HEK293 (cell line): ENCODE measurements around the gene ZNF492.

Experiments
- CTCF ChIA-PET: fragments of 350-600 bp; formaldehyde crosslinking; extraction: SDS; loops from one replicate; lab custom pipeline; 2021; ENCODE audit warnings: antibody characterized with exemption; lab: Yijun Ruan, JAX
- POLR2A ChIA-PET: fragments of 300-600 bp; formaldehyde crosslinking; extraction: SDS; loops from one replicate; lab custom pipeline; 2020; ENCODE audit warnings: antibody characterized with exemption, inconsistent platforms; lab: Yijun Ruan, JAX
- H3K27ac ChIP-seq: fragments of 200-500 bp; sonication (Bioruptor generic); 2 replicates; pipeline ENCODE4 v1.5.1; 2014; ENCODE audit warnings: low read depth, low read length, control low read depth, inconsistent platforms; ENCODE audit errors: extremely low read depth
- H3K36me3 ChIP-seq, 2 experiments: fragments of 200-500 bp in 1 of 2; sonication (Bioruptor generic) in 1 of 2; 1 replicate in 1 of 2; 2 replicates in 1 of 2; pipeline ENCODE4 v1.5.1; 2014 to 2017; ENCODE audit warnings: inconsistent platforms in 2 of 2, low read length in 2 of 2; ENCODE audit not compliant: control insufficient read depth in 2 of 2, insufficient read depth in 1 of 2
- H3K4me1 ChIP-seq: fragments of 200-500 bp; sonication (Bioruptor generic); 2 replicates; pipeline ENCODE4 v1.5.1; 2014; ENCODE audit warnings: mild to moderate bottlenecking, low read length, inconsistent platforms; ENCODE audit not compliant: control insufficient read depth, insufficient read depth
- H3K4me3 ChIP-seq: 2 replicates; pipeline ENCODE4 v1.5.1; 2011; ENCODE audit warnings: low read depth, mild to moderate bottlenecking, control low read depth, low read length, moderate library complexity
- H3K9me3 ChIP-seq: fragments of 200-500 bp; sonication (Bioruptor generic); 2 replicates; pipeline ENCODE4 v1.5.1; 2014; ENCODE audit warnings: low read depth, low read length, inconsistent platforms; ENCODE audit not compliant: control insufficient read depth, insufficient read depth
- BCL6B ChIP-seq: fragments of 450-650 bp; formaldehyde crosslinking; IDR thresholded peaks from 2 replicates; pipeline ENCODE4 v1.5.1; 2017; ENCODE audit warnings: missing biosample characterization, missing genetic modification characterization
- GFI1B ChIP-seq: fragments of 450-650 bp; formaldehyde crosslinking; IDR thresholded peaks from 2 replicates; pipeline ENCODE4 v1.5.1; 2016; ENCODE audit warnings: missing biosample characterization, missing genetic modification characterization
- HIC1 ChIP-seq: fragments of 450-650 bp; formaldehyde crosslinking; IDR thresholded peaks from 2 replicates; pipeline ENCODE4 v1.5.1; 2016; ENCODE audit warnings: missing biosample characterization, missing genetic modification characterization
- HOXD13 ChIP-seq: sonication (generic); formaldehyde crosslinking; IDR thresholded peaks from 2 replicates; pipeline ENCODE4 v1.8.0; 2022; ENCODE audit warnings: missing genetic modification reagents, borderline replicate concordance
- OVOL3 ChIP-seq: fragments of 450-650 bp; formaldehyde crosslinking; IDR thresholded peaks from 2 replicates; pipeline ENCODE4 v1.5.1; 2016; ENCODE audit warnings: missing biosample characterization, missing genetic modification characterization
- SCRT2 ChIP-seq: fragments of 450-650 bp; formaldehyde crosslinking; IDR thresholded peaks from 2 replicates; pipeline ENCODE4 v1.5.1; 2016; ENCODE audit warnings: missing biosample characterization, missing genetic modification characterization
- TCF7L2 ChIP-seq: IDR thresholded peaks from 2 replicates; pipeline ENCODE4 v1.6.1; 2011; ENCODE audit warnings: low read depth, mild to moderate bottlenecking, inconsistent platforms, low read length, moderate library complexity, borderline replicate concordance
- ZBTB1 ChIP-seq: fragments of 450-650 bp; formaldehyde crosslinking; IDR thresholded peaks from 2 replicates; pipeline ENCODE4 v1.5.1; 2016; ENCODE audit warnings: missing biosample characterization, missing genetic modification characterization
- ZBTB48 ChIP-seq: fragments of 450-650 bp; formaldehyde crosslinking; IDR thresholded peaks from 2 replicates; pipeline ENCODE4 v1.5.1; 2016; ENCODE audit warnings: missing biosample characterization, missing genetic modification characterization
- ZNF239 ChIP-seq: fragments of 450-650 bp; formaldehyde crosslinking; IDR thresholded peaks from 2 replicates; pipeline ENCODE4 v1.5.1; 2016; ENCODE audit warnings: missing biosample characterization, missing genetic modification characterization
- ZNF366 ChIP-seq: fragments of 450-650 bp; formaldehyde crosslinking; conservative IDR thresholded peaks from 2 replicates; pipeline ENCODE4 v1.5.1; 2016; ENCODE audit warnings: missing biosample characterization, missing genetic modification characterization
- ZNF423 ChIP-seq: fragments of 450-650 bp; formaldehyde crosslinking; IDR thresholded peaks from 2 replicates; pipeline ENCODE4 v1.5.1; 2016; ENCODE audit warnings: missing biosample characterization, missing genetic modification characterization
- ZNF560 ChIP-seq: fragments of 450-650 bp; formaldehyde crosslinking; IDR thresholded peaks from 2 replicates; pipeline ENCODE4 v1.5.1; 2017; ENCODE audit warnings: missing biosample characterization, missing genetic modification characterization, borderline replicate concordance
- ZNF707 ChIP-seq: fragments of 450-650 bp; formaldehyde crosslinking; IDR thresholded peaks from 2 replicates; pipeline ENCODE4 v1.5.1; 2016; ENCODE audit warnings: missing biosample characterization, missing genetic modification characterization
- ZSCAN30 ChIP-seq: fragments of 450-650 bp; IDR thresholded peaks from 2 replicates; pipeline ENCODE4 v1.5.1; 2018; ENCODE audit warnings: missing biosample characterization, mild to moderate bottlenecking, missing genetic modification characterization, moderate library complexity
- ZSCAN4 ChIP-seq: fragments of 450-650 bp; formaldehyde crosslinking; IDR thresholded peaks from 2 replicates; pipeline ENCODE4 v1.5.1; 2017; ENCODE audit warnings: missing biosample characterization, missing genetic modification characterization
- TF ChIP-seq, protein P1 (sequence below): sonication (generic); formaldehyde crosslinking; IDR thresholded peaks from 2 replicates; pipeline ENCODE4 v1.8.1; 2022; ENCODE audit warnings: mild to moderate bottlenecking, moderate library complexity, missing genetic modification reagents
- TF ChIP-seq, protein P2 (sequence below): fragments of 450-650 bp; formaldehyde crosslinking; optimal IDR thresholded peaks from 2 replicates; pipeline ENCODE3; 2016; ENCODE audit warnings: missing biosample characterization, mild to moderate bottlenecking, missing genetic modification characterization
- TF ChIP-seq, protein P3 (sequence below): fragments of 450-650 bp; formaldehyde crosslinking; IDR thresholded peaks from 2 replicates; pipeline ENCODE4 v1.5.1; 2017; ENCODE audit warnings: missing biosample characterization, missing genetic modification characterization
- TF ChIP-seq, protein P4 (sequence below): fragments of 450-650 bp; formaldehyde crosslinking; IDR thresholded peaks from 2 replicates; pipeline ENCODE4 v1.5.1; 2016; ENCODE audit warnings: missing biosample characterization, missing genetic modification characterization
- TF ChIP-seq, protein P5 (sequence below): fragments of 450-650 bp; formaldehyde crosslinking; IDR thresholded peaks from 2 replicates; pipeline ENCODE4 v1.5.1; 2016; ENCODE audit warnings: missing biosample characterization, missing genetic modification characterization

The ZNF492 gene

GRCh38 chr19:22595422-22595821, 38.7 kb upstream of the ZNF492 start (continued):
- no peak for TF ChIP-seq ZSCAN4

DNA sequence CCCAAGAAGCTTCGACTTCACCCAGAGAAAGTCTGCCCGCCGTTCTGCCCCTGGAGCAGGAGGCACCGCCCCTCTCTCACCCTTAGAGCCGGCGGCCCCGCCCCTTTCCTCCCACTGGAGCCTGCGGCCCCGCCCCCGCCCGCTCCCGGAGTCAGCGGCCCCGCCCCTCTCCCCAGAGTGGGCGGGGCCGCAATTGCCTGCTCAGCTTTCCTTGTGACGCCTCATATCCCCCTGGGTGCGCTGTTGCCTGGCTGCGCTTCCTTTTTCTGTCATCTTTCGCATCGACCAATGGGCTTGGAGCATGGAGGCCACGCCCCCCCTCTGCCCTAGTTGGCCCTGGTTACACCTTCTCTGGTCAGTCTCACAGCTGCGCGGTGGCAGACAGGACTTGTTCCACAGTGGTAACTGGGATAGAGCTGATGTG, 38.2 kb upstream of the ZNF492 start:
- ChIA-PET POLR2A (no interaction called here), CTCF (no interaction called here)
- no peaks in the 10 kb centered on the region for H3K9me3 ChIP-seq
- no peak overlapping the region for H3K4me3 ChIP-seq
- no peaks in the 10 kb centered on the region for H3K4me1 ChIP-seq
- TF ChIP-seq ZBTB48 (no peak), TCF7L2 (no peak), OVOL3 (tag by site-specific recombination) (no peak)
- no peak overlapping the region for H3K27ac ChIP-seq
- H3K36me3 ChIP-seq = no peaks in the 10 kb centered on the region

DNA sequence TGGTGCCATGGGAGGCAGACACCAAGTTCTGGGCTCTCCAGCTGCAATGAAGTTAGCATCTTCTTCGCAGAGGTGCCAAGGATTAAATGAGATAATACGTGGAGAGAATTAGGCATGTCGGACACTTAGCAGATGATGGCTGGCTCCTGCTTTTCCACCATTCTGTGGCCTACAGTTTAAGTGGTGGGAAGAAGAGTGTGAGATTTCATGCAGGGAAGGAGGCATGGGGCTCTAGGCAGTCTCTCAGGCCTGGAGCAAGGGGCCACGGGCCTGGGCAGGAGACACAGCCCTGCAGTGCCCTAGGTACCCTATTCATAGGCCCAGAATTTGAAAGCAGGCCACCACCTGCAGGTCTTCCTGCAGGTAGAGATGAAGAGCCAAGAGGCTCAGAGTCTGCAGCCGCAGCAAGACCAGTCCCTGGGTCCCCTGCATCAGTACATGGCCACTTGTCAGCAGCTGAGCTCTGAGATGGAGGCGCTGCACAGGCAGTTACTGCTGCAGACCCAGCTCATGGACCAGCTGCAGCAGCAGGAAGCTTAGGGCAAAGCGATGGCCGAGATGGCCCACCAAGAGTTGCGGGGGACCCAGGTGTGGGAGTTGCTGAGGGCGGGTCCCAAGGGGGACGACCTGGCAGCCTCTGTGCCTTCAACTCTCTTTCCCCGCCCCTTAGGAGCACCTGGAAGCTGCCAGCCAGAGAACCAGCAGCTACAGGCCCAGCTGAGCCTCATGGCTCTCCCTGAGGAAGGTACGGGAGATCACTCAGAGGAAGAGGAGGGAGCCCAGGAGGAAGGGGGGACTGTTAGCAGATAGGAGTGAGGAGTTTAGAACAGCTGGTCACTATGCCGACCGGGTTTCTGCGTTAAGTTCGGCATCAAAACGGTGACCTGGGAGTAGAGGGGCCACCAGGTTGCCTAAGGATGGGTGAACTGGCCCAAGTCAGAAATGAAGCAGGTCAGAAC, 33.2 kb upstream of the ZNF492 start:
- TF ChIP-seq, protein P1, sequence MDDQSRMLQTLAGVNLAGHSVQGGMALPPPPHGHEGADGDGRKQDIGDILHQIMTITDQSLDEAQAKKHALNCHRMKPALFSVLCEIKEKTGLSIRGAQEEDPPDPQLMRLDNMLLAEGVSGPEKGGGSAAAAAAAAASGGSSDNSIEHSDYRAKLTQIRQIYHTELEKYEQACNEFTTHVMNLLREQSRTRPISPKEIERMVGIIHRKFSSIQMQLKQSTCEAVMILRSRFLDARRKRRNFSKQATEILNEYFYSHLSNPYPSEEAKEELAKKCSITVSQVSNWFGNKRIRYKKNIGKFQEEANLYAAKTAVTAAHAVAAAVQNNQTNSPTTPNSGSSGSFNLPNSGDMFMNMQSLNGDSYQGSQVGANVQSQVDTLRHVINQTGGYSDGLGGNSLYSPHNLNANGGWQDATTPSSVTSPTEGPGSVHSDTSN (CRISPR knock-in tag) = no peak
- TF ChIP-seq ZNF707 (no peak), ZNF239 (tag by site-specific recombination) (no peak), HIC1 (no peak), ZNF423 (no peak), ZNF560 (no peak), BCL6B (no peak), SCRT2 (no peak), HOXD13 (CRISPR knock-in tag) (no peak), GFI1B (tag by site-specific recombination) (no peak), ZNF366 (tag by site-specific recombination) (no peak), ZSCAN30 (tag by site-specific recombination) (no peak), ZBTB1 (tag by site-specific recombination) (no peak)
- TF ChIP-seq, protein P2, sequence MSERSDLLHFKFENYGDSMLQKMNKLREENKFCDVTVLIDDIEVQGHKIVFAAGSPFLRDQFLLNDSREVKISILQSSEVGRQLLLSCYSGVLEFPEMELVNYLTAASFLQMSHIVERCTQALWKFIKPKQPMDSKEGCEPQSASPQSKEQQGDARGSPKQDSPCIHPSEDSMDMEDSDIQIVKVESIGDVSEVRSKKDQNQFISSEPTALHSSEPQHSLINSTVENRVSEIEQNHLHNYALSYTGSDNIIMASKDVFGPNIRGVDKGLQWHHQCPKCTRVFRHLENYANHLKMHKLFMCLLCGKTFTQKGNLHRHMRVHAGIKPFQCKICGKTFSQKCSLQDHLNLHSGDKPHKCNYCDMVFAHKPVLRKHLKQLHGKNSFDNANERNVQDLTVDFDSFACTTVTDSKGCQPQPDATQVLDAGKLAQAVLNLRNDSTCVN (tag by site-specific recombination) = no peak
- TF ChIP-seq, protein P3, sequence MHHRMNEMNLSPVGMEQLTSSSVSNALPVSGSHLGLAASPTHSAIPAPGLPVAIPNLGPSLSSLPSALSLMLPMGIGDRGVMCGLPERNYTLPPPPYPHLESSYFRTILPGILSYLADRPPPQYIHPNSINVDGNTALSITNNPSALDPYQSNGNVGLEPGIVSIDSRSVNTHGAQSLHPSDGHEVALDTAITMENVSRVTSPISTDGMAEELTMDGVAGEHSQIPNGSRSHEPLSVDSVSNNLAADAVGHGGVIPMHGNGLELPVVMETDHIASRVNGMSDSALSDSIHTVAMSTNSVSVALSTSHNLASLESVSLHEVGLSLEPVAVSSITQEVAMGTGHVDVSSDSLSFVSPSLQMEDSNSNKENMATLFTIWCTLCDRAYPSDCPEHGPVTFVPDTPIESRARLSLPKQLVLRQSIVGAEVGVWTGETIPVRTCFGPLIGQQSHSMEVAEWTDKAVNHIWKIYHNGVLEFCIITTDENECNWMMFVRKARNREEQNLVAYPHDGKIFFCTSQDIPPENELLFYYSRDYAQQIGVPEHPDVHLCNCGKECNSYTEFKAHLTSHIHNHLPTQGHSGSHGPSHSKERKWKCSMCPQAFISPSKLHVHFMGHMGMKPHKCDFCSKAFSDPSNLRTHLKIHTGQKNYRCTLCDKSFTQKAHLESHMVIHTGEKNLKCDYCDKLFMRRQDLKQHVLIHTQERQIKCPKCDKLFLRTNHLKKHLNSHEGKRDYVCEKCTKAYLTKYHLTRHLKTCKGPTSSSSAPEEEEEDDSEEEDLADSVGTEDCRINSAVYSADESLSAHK (tag by site-specific recombination) = no peak
- TF ChIP-seq, protein P4, sequence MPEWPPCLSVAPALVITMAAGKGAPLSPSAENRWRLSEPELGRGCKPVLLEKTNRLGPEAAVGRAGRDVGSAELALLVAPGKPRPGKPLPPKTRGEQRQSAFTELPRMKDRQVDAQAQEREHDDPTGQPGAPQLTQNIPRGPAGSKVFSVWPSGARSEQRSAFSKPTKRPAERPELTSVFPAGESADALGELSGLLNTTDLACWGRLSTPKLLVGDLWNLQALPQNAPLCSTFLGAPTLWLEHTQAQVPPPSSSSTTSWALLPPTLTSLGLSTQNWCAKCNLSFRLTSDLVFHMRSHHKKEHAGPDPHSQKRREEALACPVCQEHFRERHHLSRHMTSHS (tag by site-specific recombination) = no peak
- TF ChIP-seq, protein P5, sequence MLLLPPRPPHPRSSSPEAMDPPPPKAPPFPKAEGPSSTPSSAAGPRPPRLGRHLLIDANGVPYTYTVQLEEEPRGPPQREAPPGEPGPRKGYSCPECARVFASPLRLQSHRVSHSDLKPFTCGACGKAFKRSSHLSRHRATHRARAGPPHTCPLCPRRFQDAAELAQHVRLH (tag by site-specific recombination) = no peak
- H3K4me3 ChIP-seq = no peak overlapping the region
- no peaks in the 10 kb centered on the region for H3K4me1 ChIP-seq
- no peaks in the 10 kb centered on the region for H3K9me3 ChIP-seq
- ChIA-PET CTCF (no interaction called here), POLR2A (no interaction called here)
- no peak overlapping the region for H3K27ac ChIP-seq
- H3K36me3 ChIP-seq = no peaks in the 10 kb centered on the region
